Measurements from ENCODE around the gene FNDC11.
A peak's percentile ranks its signal among the peaks of the same experiment; 100 is the strongest.

Gene FNDC11

GRCh38 chr20:63579017-63579694, 25.2 kb downstream of the FNDC11 start:
- DNase-seq (ENCODE audit: low read depth in 1 of 2, low spot score in 1 of 2): no peak

GRCh38 chr20:63580796-63581461, 27.0 kb downstream of the FNDC11 start:
- DNase-seq (ENCODE audit: low read depth in 1 of 2, low spot score in 1 of 2): peak; percentile 40 to 44

GRCh38 chr20:63582382-63583063, 28.6 kb downstream of the FNDC11 start:
- no peak for DNase-seq (ENCODE audit: low read depth in 1 of 2, low spot score in 1 of 2)

- DNase-seq (ENCODE audit: low read depth in 1 of 2, low spot score in 1 of 2): no peak
These were observed 31.9 kb downstream of the FNDC11 start for GRCh38 chr20:63585616-63586565.

GRCh38 chr20:63586797-63587196, 32.8 kb downstream of the FNDC11 start:
- DNase-seq (ENCODE audit: low read depth in 1 of 2, low spot score in 1 of 2): no peak

- DNase-seq (ENCODE audit: low read depth in 1 of 2, low spot score in 1 of 2): no peak
These were observed 33.3 kb downstream of the FNDC11 start for GRCh38 chr20:63587256-63587655.

- no peak for DNase-seq (ENCODE audit: low read depth in 1 of 2, low spot score in 1 of 2)
These were observed 34.0 kb downstream of the FNDC11 start for GRCh38 chr20:63587776-63588591.

GRCh38 chr20:63588641-63589041, 34.7 kb downstream of the FNDC11 start:
- no peak for DNase-seq (ENCODE audit: low read depth in 1 of 2, low spot score in 1 of 2)

- DNase-seq (ENCODE audit: low read depth in 1 of 2, low spot score in 1 of 2): no peak
These were observed 35.6 kb downstream of the FNDC11 start for GRCh38 chr20:63589261-63590217.

GRCh38 chr20:63590218-63591146, 36.5 kb downstream of the FNDC11 start:
- DNase-seq (ENCODE audit: low read depth in 1 of 2, low spot score in 1 of 2): no peak

- no peak for DNase-seq (ENCODE audit: low read depth in 1 of 2, low spot score in 1 of 2)
These were observed 37.2 kb downstream of the FNDC11 start for GRCh38 chr20:63591147-63591533.

GRCh38 chr20:63591786-63592355, 37.9 kb downstream of the FNDC11 start:
- DNase-seq (ENCODE audit: low read depth in 1 of 2, low spot score in 1 of 2): no peak

- no peak for DNase-seq (ENCODE audit: low read depth in 1 of 2, low spot score in 1 of 2)
These were observed 38.7 kb downstream of the FNDC11 start for GRCh38 chr20:63592661-63593060.

- DNase-seq (ENCODE audit: low read depth in 1 of 2, low spot score in 1 of 2): no peak
These were observed 40.1 kb downstream of the FNDC11 start for GRCh38 chr20:63594043-63594561.

GRCh38 chr20:63595416-63596127, 41.6 kb downstream of the FNDC11 start:
- no peak for DNase-seq (ENCODE audit: low read depth in 1 of 2, low spot score in 1 of 2)

GRCh38 chr20:63596423-63596822, 42.5 kb downstream of the FNDC11 start:
- no peak for DNase-seq (ENCODE audit: low read depth in 1 of 2, low spot score in 1 of 2)

Data from activated T-helper 1 cell treated with anti-CD3 and anti-CD28 coated beads, Interleukin-2, amount 50 U/mL, for 16 hours (primary cell).